MM.1S (cell line): ENCODE data around the gene POU2AF2.
"Not testable (repeated sequence)": the region's sequence is repeated elsewhere in the genome, so short reads cannot be mapped to it uniquely, and the experiment has no call there.

Experiments
- DNase-seq: peaks from one replicate; pipeline ENCODE4 v3.0.0-alpha.2; 2015
- H2AFZ ChIP-seq: fragments of 300-600 bp; sonication (generic); 2 replicates; pipeline ENCODE4 v1.6.0; 2016; ENCODE audit warnings: antibody characterized with exemption, low read length
- H3F3A ChIP-seq: fragments of 300-600 bp; sonication (generic); 2 replicates; pipeline ENCODE4 v1.6.1; 2016; ENCODE audit warnings: mild to moderate bottlenecking, antibody characterized with exemption, low read length, moderate library complexity, mixed read lengths; ENCODE audit not compliant: insufficient read depth
- H3K27ac ChIP-seq: fragments of 300-600 bp; sonication (generic); 2 replicates; pipeline ENCODE4 v1.5.1; 2016; ENCODE audit warnings: mild to moderate bottlenecking, low read length
- H3K27me3 ChIP-seq: fragments of 300-600 bp; sonication (generic); replicated peaks from 2 replicates; pipeline ENCODE4 v1.6.0; 2016; ENCODE audit warnings: low read length; ENCODE audit not compliant: insufficient read depth
- H3K36me3 ChIP-seq: fragments of 300-600 bp; sonication (generic); replicated peaks from 2 replicates; pipeline ENCODE4 v1.6.1; 2016; ENCODE audit warnings: mild to moderate bottlenecking, low read length, mixed read lengths; ENCODE audit not compliant: insufficient read depth
- H3K4me1 ChIP-seq: fragments of 300-600 bp; sonication (generic); 2 replicates; pipeline ENCODE4 v1.6.1; 2016; ENCODE audit warnings: low read length, mixed read lengths
- H3K4me2 ChIP-seq: fragments of 300-600 bp; sonication (generic); 2 replicates; pipeline ENCODE4 v1.6.0; 2016; ENCODE audit warnings: low read depth, low read length
- H3K4me3 ChIP-seq: fragments of 300-600 bp; sonication (generic); 2 replicates; pipeline ENCODE4 v1.5.1; 2016; ENCODE audit warnings: low read length, mixed read lengths
- H3K79me2 ChIP-seq: fragments of 300-600 bp; sonication (generic); 2 replicates; pipeline ENCODE4 v1.6.1; 2016; ENCODE audit warnings: mixed run types, low read length, mixed read lengths
- H3K9ac ChIP-seq: fragments of 300-600 bp; sonication (generic); 2 replicates; pipeline ENCODE4 v1.6.1; 2016; ENCODE audit warnings: low read length, mixed read lengths
- H3K9me2 ChIP-seq: fragments of 300-600 bp; sonication (generic); replicated peaks from 2 replicates; pipeline ENCODE4 v1.6.1; 2016; ENCODE audit warnings: mild to moderate bottlenecking, low read length, mixed read lengths; ENCODE audit not compliant: insufficient read depth
- H3K9me3 ChIP-seq: fragments of 300-600 bp; sonication (generic); replicated peaks from 2 replicates; pipeline ENCODE4 v1.6.1; 2016; ENCODE audit warnings: mild to moderate bottlenecking, low read length, mixed read lengths; ENCODE audit not compliant: insufficient read depth
- H4K20me1 ChIP-seq: fragments of 300-600 bp; sonication (generic); 2 replicates; pipeline ENCODE4 v1.6.1; 2016; ENCODE audit warnings: mild to moderate bottlenecking, low read length, moderate library complexity, mixed read lengths; ENCODE audit not compliant: insufficient read depth
- CTCF ChIP-seq: fragments of 300-600 bp; sonication (generic); IDR thresholded peaks from 2 replicates; pipeline ENCODE4 v1.5.1; 2016; ENCODE audit warnings: antibody characterized with exemption, low read length, mixed read lengths
- EZH2 ChIP-seq: fragments of 300-600 bp; sonication (generic); optimal IDR thresholded peaks from 2 replicates; pipeline ENCODE3; 2017; ENCODE audit warnings: low read depth, mild to moderate bottlenecking, antibody characterized with exemption, low read length, mixed read lengths
- EZH2phosphoT487 ChIP-seq: fragments of 300-600 bp; sonication (generic); IDR thresholded peaks from 2 replicates; pipeline ENCODE4 v1.6.1; 2018; ENCODE audit warnings: antibody characterized with exemption, low read length

POU2AF2 gene

GRCh38 chr11:111221208-111221607 is 24.3 kb upstream of the POU2AF2 start:
- TF ChIP-seq EZH2phosphoT487: no peak
- no peak for TF ChIP-seq CTCF
- no peak for TF ChIP-seq EZH2
- no peak overlapping the region for H3K4me3 ChIP-seq
- DNase-seq: no peak
- H3K27me3 ChIP-seq: no peaks in the 10 kb centered on the region
- H3K27ac ChIP-seq: no peak overlapping the region
- H3K9me3 ChIP-seq: no peaks in the 10 kb centered on the region; the same call in 1 of the 2 replicates
- no peaks in the 10 kb centered on the region for H3K9me2 ChIP-seq
- no peaks in the 10 kb centered on the region for H3F3A ChIP-seq
- no peaks in the 10 kb centered on the region for H3K4me1 ChIP-seq
- H3K79me2 ChIP-seq: no peaks in the 10 kb centered on the region
- no peaks in the 10 kb centered on the region for H4K20me1 ChIP-seq
- no peak overlapping the region for H3K9ac ChIP-seq
- H3K4me2 ChIP-seq: no peak overlapping the region
- no peaks in the 10 kb centered on the region for H3K36me3 ChIP-seq
- H2AFZ ChIP-seq: no peak overlapping the region

GRCh38 chr11:111221936-111222335 is 23.6 kb upstream of the POU2AF2 start:
- H3K36me3 ChIP-seq, H3K4me2 ChIP-seq, H3K79me2 ChIP-seq, H3K27me3 ChIP-seq, H3K27ac ChIP-seq, H2AFZ ChIP-seq, H4K20me1 ChIP-seq, H3K9me2 ChIP-seq, DNase-seq, H3K9ac ChIP-seq, H3F3A ChIP-seq, H3K4me1 ChIP-seq, H3K4me3 ChIP-seq, H3K9me3 ChIP-seq: not testable (repeated sequence)

- H2AFZ ChIP-seq, H3F3A ChIP-seq, H4K20me1 ChIP-seq, H3K9ac ChIP-seq, H3K27me3 ChIP-seq, H3K27ac ChIP-seq, DNase-seq, H3K9me2 ChIP-seq, H3K79me2 ChIP-seq, H3K36me3 ChIP-seq, H3K4me3 ChIP-seq, H3K9me3 ChIP-seq, H3K4me1 ChIP-seq, H3K4me2 ChIP-seq: not testable (repeated sequence)
Observed at GRCh38 chr11:111222821-111223455, 22.6 kb upstream of the POU2AF2 start.

- no peak overlapping the region for H3K4me2 ChIP-seq
- H3K4me1 ChIP-seq: no peaks in the 10 kb centered on the region
- H4K20me1 ChIP-seq: no peaks in the 10 kb centered on the region
- TF ChIP-seq CTCF: no peak
- TF ChIP-seq EZH2: no peak
- TF ChIP-seq EZH2phosphoT487: no peak
- no peaks in the 10 kb centered on the region for H3K79me2 ChIP-seq
- no peaks in the 10 kb centered on the region for H3K27me3 ChIP-seq
- H3K27ac ChIP-seq: no peak overlapping the region
- H3K4me3 ChIP-seq: no peak overlapping the region
- no peak for DNase-seq
- H3K9me3 ChIP-seq: no peaks in the 10 kb centered on the region; the same call in 1 of the 2 replicates
- no peak overlapping the region for H2AFZ ChIP-seq
- no peak overlapping the region for H3K9ac ChIP-seq
- H3F3A ChIP-seq: no peaks in the 10 kb centered on the region
- no peaks in the 10 kb centered on the region for H3K9me2 ChIP-seq
- H3K36me3 ChIP-seq: no peaks in the 10 kb centered on the region
Observed at GRCh38 chr11:111225881-111226280, 19.6 kb upstream of the POU2AF2 start.
